ENCODE data around the gene SLC6A3. TPM values are rescaled to one million over a fixed set of nuclear protein-coding genes. Genes with fewer than 3 reads are reported as not detected.

The SLC6A3 gene
- total RNA-seq, 1 experiment from 2014 or later: 0.74 TPM

DNA sequence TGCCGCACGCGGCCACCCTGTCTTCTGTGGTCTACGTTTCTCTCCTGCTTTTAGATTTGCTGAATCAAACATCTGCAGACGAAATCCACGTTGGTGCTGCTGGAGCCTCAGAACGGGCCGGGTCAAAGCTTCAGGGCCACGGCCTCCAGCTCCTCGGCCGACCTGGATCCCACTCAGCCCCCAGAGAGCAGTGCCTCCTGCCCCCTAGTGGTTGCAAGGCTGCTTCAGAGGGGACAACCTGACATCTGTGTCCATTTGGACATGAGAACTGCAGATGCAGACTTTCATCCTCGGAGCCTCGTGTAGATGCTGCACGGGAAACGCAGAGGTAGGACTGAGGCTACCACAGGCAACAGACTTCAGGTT is 23.0 kb upstream of the SLC6A3 start:
- peak; percentile 80 for DNase-seq (ENCODE audit: low spot score)

DNA sequence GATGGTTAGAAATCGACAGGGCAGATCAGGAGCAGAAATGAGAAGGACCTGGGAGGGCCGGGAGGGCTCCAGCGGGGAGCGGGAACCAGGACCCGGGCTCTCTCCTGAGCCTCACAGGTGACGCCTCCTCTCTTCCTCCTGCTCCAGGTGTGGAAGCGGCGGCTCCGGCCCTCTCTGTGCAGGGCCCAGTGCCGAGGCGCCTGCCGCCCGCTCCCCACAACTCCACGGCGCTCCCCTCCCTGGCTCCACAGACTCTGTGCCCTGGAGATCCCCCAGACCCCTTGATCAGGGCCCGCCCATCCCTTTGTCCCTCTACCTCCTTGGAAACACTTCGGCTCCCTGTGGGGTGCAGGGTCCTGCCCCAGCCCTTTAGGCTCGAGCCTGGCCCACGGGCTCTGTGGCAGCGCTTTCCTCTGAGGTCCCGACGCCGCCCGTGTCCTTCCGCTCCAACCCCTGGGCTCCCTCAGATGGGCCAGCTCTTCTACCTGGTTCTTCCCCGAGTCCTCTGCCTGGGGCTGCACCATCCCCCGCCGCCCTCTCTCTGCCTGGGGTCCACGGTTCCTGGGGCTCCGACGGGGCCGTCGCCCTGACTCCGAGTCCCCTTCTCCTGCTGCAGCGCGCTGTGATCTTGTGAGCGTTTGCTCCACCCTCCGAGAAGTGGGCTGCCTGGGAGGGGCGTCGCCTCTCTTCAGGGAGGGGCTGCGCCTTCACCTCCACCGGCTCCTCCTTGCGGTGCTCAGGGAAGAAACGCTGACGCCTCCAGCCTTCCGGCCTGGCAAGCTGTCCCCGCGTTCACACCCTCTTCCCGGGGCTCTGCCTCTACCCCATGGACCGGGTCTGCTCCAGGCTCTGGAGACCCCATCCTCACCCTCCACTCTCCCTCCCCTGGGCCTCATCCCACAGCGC is 22.4 kb upstream of the SLC6A3 start:
- DNase-seq (ENCODE audit: low spot score): no peak
- CTCF ChIA-PET: interaction anchor here (0.6 to 1.7 kb wide), 46 partner anchors 7 to 665 kb away, joined by 3 to 27 read pairs (median 4); partner anchors contain the start of genes CLPTM1L and LPCAT1
- no peaks in the 10 kb centered on the region for H3K27me3 Mint-ChIP-seq (ENCODE audit: low read depth)
- peak; percentile 8 for ATAC-seq
- TF ChIP-seq OVOL2 (CRISPR knock-in tag; IDR thresholded peaks at IDR 0.05; ENCODE audit: borderline replicate concordance): no peak
- TF ChIP-seq, protein P1, sequence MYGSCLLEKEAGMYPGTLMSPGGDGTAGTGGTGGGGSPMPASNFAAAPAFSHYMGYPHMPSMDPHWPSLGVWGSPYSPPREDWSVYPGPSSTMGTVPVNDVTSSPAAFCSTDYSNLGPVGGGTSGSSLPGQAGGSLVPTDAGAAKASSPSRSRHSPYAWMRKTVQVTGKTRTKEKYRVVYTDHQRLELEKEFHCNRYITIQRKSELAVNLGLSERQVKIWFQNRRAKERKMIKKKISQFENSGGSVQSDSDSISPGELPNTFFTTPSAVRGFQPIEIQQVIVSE (CRISPR knock-in tag; IDR thresholded peaks at IDR 0.05; ENCODE audit: borderline replicate concordance): no peak
- TF ChIP-seq ZNF512 (CRISPR knock-in tag; IDR thresholded peaks at IDR 0.05; ENCODE audit: borderline replicate concordance): no peak
- peak; percentile 48; the same call in 1 of the 2 replicates for TF ChIP-seq FOXP1 (CRISPR knock-in tag; IDR thresholded peaks at IDR 0.05; ENCODE audit: borderline replicate concordance)
- no peak for TF ChIP-seq ZNF232 (CRISPR knock-in tag; IDR thresholded peaks at IDR 0.05)
- no peaks in the 10 kb centered on the region; the same call in 1 of the 2 replicates for H3K4me1 Mint-ChIP-seq
- H3K4me3 Mint-ChIP-seq: no peak overlapping the region
- peak overlapping the region; percentile 91 for H3K27ac Mint-ChIP-seq
- peaks cover 60% of the 10 kb centered on the region for H3K36me3 Mint-ChIP-seq
- POLR2A ChIA-PET: no interaction called here
- peaks cover 19% of the 10 kb centered on the region for H3K9me3 Mint-ChIP-seq

More for the DNA sequence above, 23.0 kb upstream of the SLC6A3 start:
- H3K27me3 Mint-ChIP-seq (ENCODE audit: low read depth): no peaks in the 10 kb centered on the region
- ChIA-PET CTCF (interaction anchor here (0.6 to 1.7 kb wide), 46 partner anchors 8 to 665 kb away, joined by 3 to 27 read pairs (median 4); partner anchors contain the start of genes CLPTM1L and LPCAT1), POLR2A (no interaction called here)
- peaks cover 19% of the 10 kb centered on the region for H3K9me3 Mint-ChIP-seq
- peak overlapping the region; percentile 91 for H3K27ac Mint-ChIP-seq
- peak; percentile 69 for ATAC-seq
- no peaks in the 10 kb centered on the region; the same call in 1 of the 2 replicates for H3K4me1 Mint-ChIP-seq
- H3K4me3 Mint-ChIP-seq: no peak overlapping the region
- TF ChIP-seq, protein P2, sequence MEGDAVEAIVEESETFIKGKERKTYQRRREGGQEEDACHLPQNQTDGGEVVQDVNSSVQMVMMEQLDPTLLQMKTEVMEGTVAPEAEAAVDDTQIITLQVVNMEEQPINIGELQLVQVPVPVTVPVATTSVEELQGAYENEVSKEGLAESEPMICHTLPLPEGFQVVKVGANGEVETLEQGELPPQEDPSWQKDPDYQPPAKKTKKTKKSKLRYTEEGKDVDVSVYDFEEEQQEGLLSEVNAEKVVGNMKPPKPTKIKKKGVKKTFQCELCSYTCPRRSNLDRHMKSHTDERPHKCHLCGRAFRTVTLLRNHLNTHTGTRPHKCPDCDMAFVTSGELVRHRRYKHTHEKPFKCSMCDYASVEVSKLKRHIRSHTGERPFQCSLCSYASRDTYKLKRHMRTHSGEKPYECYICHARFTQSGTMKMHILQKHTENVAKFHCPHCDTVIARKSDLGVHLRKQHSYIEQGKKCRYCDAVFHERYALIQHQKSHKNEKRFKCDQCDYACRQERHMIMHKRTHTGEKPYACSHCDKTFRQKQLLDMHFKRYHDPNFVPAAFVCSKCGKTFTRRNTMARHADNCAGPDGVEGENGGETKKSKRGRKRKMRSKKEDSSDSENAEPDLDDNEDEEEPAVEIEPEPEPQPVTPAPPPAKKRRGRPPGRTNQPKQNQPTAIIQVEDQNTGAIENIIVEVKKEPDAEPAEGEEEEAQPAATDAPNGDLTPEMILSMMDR (IDR thresholded peaks at IDR 0.05): peak; percentile 52; the same call in 1 of the 2 replicates
- no peak for TF ChIP-seq ATF3 (CRISPR knock-in tag; conservative IDR thresholded peaks at IDR 0.05)
- no peak for TF ChIP-seq ZMAT4 (CRISPR knock-in tag; IDR thresholded peaks at IDR 0.05)
- TF ChIP-seq ZNF219 (CRISPR knock-in tag; IDR thresholded peaks at IDR 0.05; ENCODE audit: borderline replicate concordance): no peak
- peaks cover 63% of the 10 kb centered on the region for H3K36me3 Mint-ChIP-seq

GRCh38 chr5:1466631-1467265 is 21.5 kb upstream of the SLC6A3 start:
- ChIA-PET CTCF (interaction anchor here (1.2 kb wide), 1 partner anchor 86 kb away, joined by 3 read pairs; no protein-coding TSS in a partner anchor), POLR2A (no interaction called here)
- no peak overlapping the region for H3K4me3 Mint-ChIP-seq
- no peak for ATAC-seq
- H3K9me3 Mint-ChIP-seq: peaks cover 19% of the 10 kb centered on the region
- no peak for TF ChIP-seq TCF7 (CRISPR knock-in tag; IDR thresholded peaks at IDR 0.05; ENCODE audit: low read depth)
- TF ChIP-seq ZNF423 (CRISPR knock-in tag; IDR thresholded peaks at IDR 0.05): no peak
- no peak for TF ChIP-seq TP53 (CRISPR knock-in tag; IDR thresholded peaks at IDR 0.05)
- no peak for TF ChIP-seq ETV6 (CRISPR knock-in tag; IDR thresholded peaks at IDR 0.05)
- TF ChIP-seq, protein P2 (IDR thresholded peaks at IDR 0.05): no peak
- no peak for TF ChIP-seq ZNF219 (CRISPR knock-in tag; IDR thresholded peaks at IDR 0.05; ENCODE audit: borderline replicate concordance)
- no peak for TF ChIP-seq ATF2 (CRISPR knock-in tag; IDR thresholded peaks at IDR 0.05; ENCODE audit: borderline replicate concordance, low read depth)
- no peak overlapping the region for H3K27ac Mint-ChIP-seq
- H3K27me3 Mint-ChIP-seq (ENCODE audit: low read depth): no peaks in the 10 kb centered on the region
- DNase-seq (ENCODE audit: low spot score): no peak
- peaks cover 64% of the 10 kb centered on the region for H3K36me3 Mint-ChIP-seq
- H3K4me1 Mint-ChIP-seq: no peaks in the 10 kb centered on the region; the same call in 1 of the 2 replicates
